ENCODE measurements around the gene OSBPL1A. TPM values are rescaled to one million over a fixed set of nuclear protein-coding genes. Genes with fewer than 3 reads are reported as not detected.

OSBPL1A gene
- total RNA-seq, 4 donors from 2014 or later: 16.1 to 80.0 (median 61.4) TPM

- 79 to 84% methylated on average over 7 to 11 of the region's 11 CpGs for WGBS, 2 donors (ENCODE audit: low coverage in 1 of 2)
- in situ Hi-C loops (cut with MboI; ENCODE audit: low pct_ligation_motif_present in 1 of 4, low pct_unique_long_range_greater_than_20kb in 1 of 4, low sequenced_read_pairs in 3 of 4): no loop called here
- Histone ChIP-seq H3K4me3 (no peak overlapping the region), H3K36me3 (no peaks in the 10 kb centered on the region), H3K4me1 (peaks cover 0 to 15% (median 9%) of the 10 kb centered on the region in 4 donors), H3K27ac (no peak overlapping the region), H3K27me3 (no peaks in the 10 kb centered on the region), H3K9me3 (no peaks in the 10 kb centered on the region)
- intact Hi-C loops (cut with DNase I; ENCODE audit: low total_unique reads): loop anchor here (5.0 kb wide), 2 partner anchors 123 to 957 kb away; partner anchors contain the start of gene ZNF521
- DNase-seq: no peak
- no peak for TF ChIP-seq CTCF (IDR thresholded peaks at IDR 0.05)
- no peak for TF ChIP-seq POLR2A (IDR thresholded peaks at IDR 0.05)
Observed at GRCh38 chr18:24395049-24395795, 2.4 kb downstream of the OSBPL1A start.

- Histone ChIP-seq H3K27ac (no peak overlapping the region), H3K36me3 (no peaks in the 10 kb centered on the region), H3K27me3 (no peaks in the 10 kb centered on the region), H3K9me3 (no peaks in the 10 kb centered on the region), H3K4me1 (no peaks in the 10 kb centered on the region), H3K4me3 (no peak overlapping the region)
- intact Hi-C loops (cut with DNase I; ENCODE audit: low total_unique reads): no loop called here
- in situ Hi-C loops (cut with MboI; ENCODE audit: low pct_ligation_motif_present in 1 of 4, low pct_unique_long_range_greater_than_20kb in 1 of 4, low sequenced_read_pairs in 3 of 4): no loop called here
- WGBS, 2 donors (ENCODE audit: low coverage in 1 of 2): 84 to 88% methylated on average over 3 of the region's 3 CpGs
- DNase-seq: no peak
- no peak for TF ChIP-seq CTCF (IDR thresholded peaks at IDR 0.05)
- TF ChIP-seq POLR2A (IDR thresholded peaks at IDR 0.05): no peak
- TF ChIP-seq POLR2AphosphoS5 (IDR thresholded peaks at IDR 0.05): no peak
- TF ChIP-seq EP300 (IDR thresholded peaks at IDR 0.05; ENCODE audit: low read depth): no peak
Observed at GRCh38 chr18:24388957-24389356, 8.7 kb downstream of the OSBPL1A start.

- WGBS, 2 donors (ENCODE audit: low coverage in 1 of 2): 91 to 94% methylated on average over 5 to 6 of the region's 6 CpGs
- in situ Hi-C loops (cut with MboI; ENCODE audit: low pct_ligation_motif_present in 1 of 4, low pct_unique_long_range_greater_than_20kb in 1 of 4, low sequenced_read_pairs in 3 of 4): no loop called here
Observed at GRCh38 chr18:24386681-24387080, 10.9 kb downstream of the OSBPL1A start.

GRCh38 chr18:24381126-24381525 lies 16.5 kb downstream of the OSBPL1A start:
- WGBS, 2 donors (ENCODE audit: low coverage in 1 of 2): 80 to 83% methylated on average over 1 of the region's 1 CpG
- no peaks in the 10 kb centered on the region for H3K9me3 ChIP-seq
- no peak overlapping the region for H3K4me3 ChIP-seq
- H3K36me3 ChIP-seq: no peaks in the 10 kb centered on the region
- in situ Hi-C loops (cut with MboI; ENCODE audit: low pct_ligation_motif_present in 1 of 4, low pct_unique_long_range_greater_than_20kb in 1 of 4, low sequenced_read_pairs in 3 of 4): no loop called here
- no peak for DNase-seq
- no peak overlapping the region for H3K27ac ChIP-seq
- TF ChIP-seq CTCF (IDR thresholded peaks at IDR 0.05): no peak
- TF ChIP-seq POLR2AphosphoS5 (IDR thresholded peaks at IDR 0.05): no peak
- TF ChIP-seq EP300 (IDR thresholded peaks at IDR 0.05; ENCODE audit: low read depth): no peak
- no peak for TF ChIP-seq POLR2A (IDR thresholded peaks at IDR 0.05)
- H3K27me3 ChIP-seq: no peaks in the 10 kb centered on the region
- intact Hi-C loops (cut with DNase I; ENCODE audit: low total_unique reads): no loop called here
- no peaks in the 10 kb centered on the region for H3K4me1 ChIP-seq

More at GRCh38 chr18:24386681-24387080, 10.9 kb downstream of the OSBPL1A start:
- intact Hi-C loops (cut with DNase I; ENCODE audit: low total_unique reads): no loop called here
- no peaks in the 10 kb centered on the region for H3K36me3 ChIP-seq
- no peak overlapping the region for H3K4me3 ChIP-seq
- no peaks in the 10 kb centered on the region for H3K9me3 ChIP-seq
- no peak for TF ChIP-seq POLR2A (IDR thresholded peaks at IDR 0.05)
- DNase-seq: no peak
- no peaks in the 10 kb centered on the region for H3K4me1 ChIP-seq
- H3K27me3 ChIP-seq: no peaks in the 10 kb centered on the region
- no peak overlapping the region for H3K27ac ChIP-seq

All from transverse colon (tissue), 4 donors.